ENCODE results near the gene ZNF320. TPM values are rescaled to one million over a fixed set of nuclear protein-coding genes. Genes with fewer than 3 reads are reported as not detected.
A peak's percentile ranks its signal among the peaks of the same experiment; 100 is the strongest.

Gene ZNF320
- total and polyA plus RNA-seq, 10 of the 15 experiments (the other 5 are each of a cell fraction or from before 2014, with no cell fraction given): 0.48 to 9.3 (median 1.3) TPM

DNA sequence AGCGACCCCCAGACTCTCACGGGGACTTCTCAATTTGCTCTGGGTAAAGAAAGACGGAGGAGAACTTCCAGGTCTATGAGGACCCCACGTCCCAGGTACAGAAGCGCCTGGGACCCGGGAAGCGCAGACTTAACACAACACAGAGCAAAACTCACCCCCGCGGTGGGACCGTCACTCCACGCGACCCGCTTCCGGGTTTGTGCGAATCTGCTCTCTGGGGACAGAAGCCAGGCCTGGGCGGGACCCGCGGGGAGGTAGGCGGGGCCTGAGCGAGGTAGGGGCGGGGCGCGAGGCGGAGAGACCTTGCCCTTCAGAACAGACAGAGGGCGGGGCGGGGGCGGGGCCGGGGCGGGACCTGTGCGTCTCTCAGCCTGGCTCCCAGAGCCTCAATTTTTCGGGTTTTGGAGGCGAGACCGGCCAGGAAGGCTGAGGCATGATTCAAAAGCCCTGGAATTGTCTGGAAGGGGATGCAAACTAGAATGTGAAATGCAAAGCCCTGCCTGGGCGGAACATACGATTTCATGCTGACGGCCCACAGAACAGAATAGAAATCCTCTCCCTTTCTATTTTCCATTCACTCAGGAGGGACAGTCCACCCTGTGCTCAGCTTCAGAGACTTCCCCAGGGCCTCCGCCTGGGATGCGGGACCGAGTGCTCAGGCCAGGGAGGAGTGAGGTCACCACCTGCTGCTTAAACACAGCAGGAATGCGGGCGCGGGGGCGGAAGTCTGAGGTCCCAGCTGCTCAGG lies 45.1 kb upstream of the ZNF320 start (continued):
- TF ChIP-seq FOXM1 (IDR thresholded peaks at IDR 0.05; ENCODE audit: low read depth, low read length): no peak
- TF ChIP-seq, protein P1, sequence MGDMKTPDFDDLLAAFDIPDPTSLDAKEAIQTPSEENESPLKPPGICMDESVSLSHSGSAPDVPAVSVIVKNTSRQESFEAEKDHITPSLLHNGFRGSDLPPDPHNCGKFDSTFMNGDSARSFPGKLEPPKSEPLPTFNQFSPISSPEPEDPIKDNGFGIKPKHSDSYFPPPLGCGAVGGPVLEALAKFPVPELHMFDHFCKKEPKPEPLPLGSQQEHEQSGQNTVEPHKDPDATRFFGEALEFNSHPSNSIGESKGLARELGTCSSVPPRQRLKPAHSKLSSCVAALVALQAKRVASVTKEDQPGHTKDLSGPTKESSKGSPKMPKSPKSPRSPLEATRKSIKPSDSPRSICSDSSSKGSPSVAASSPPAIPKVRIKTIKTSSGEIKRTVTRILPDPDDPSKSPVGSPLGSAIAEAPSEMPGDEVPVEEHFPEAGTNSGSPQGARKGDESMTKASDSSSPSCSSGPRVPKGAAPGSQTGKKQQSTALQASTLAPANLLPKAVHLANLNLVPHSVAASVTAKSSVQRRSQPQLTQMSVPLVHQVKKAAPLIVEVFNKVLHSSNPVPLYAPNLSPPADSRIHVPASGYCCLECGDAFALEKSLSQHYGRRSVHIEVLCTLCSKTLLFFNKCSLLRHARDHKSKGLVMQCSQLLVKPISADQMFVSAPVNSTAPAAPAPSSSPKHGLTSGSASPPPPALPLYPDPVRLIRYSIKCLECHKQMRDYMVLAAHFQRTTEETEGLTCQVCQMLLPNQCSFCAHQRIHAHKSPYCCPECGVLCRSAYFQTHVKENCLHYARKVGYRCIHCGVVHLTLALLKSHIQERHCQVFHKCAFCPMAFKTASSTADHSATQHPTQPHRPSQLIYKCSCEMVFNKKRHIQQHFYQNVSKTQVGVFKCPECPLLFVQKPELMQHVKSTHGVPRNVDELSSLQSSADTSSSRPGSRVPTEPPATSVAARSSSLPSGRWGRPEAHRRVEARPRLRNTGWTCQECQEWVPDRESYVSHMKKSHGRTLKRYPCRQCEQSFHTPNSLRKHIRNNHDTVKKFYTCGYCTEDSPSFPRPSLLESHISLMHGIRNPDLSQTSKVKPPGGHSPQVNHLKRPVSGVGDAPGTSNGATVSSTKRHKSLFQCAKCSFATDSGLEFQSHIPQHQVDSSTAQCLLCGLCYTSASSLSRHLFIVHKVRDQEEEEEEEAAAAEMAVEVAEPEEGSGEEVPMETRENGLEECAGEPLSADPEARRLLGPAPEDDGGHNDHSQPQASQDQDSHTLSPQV (IDR thresholded peaks at IDR 0.05): no peak
- no peak for TF ChIP-seq NFIC (IDR thresholded peaks at IDR 0.05; ENCODE audit: low read depth, low read length)
- TF ChIP-seq, protein P2, sequence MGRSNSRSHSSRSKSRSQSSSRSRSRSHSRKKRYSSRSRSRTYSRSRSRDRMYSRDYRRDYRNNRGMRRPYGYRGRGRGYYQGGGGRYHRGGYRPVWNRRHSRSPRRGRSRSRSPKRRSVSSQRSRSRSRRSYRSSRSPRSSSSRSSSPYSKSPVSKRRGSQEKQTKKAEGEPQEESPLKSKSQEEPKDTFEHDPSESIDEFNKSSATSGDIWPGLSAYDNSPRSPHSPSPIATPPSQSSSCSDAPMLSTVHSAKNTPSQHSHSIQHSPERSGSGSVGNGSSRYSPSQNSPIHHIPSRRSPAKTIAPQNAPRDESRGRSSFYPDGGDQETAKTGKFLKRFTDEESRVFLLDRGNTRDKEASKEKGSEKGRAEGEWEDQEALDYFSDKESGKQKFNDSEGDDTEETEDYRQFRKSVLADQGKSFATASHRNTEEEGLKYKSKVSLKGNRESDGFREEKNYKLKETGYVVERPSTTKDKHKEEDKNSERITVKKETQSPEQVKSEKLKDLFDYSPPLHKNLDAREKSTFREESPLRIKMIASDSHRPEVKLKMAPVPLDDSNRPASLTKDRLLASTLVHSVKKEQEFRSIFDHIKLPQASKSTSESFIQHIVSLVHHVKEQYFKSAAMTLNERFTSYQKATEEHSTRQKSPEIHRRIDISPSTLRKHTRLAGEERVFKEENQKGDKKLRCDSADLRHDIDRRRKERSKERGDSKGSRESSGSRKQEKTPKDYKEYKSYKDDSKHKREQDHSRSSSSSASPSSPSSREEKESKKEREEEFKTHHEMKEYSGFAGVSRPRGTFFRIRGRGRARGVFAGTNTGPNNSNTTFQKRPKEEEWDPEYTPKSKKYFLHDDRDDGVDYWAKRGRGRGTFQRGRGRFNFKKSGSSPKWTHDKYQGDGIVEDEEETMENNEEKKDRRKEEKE (IDR thresholded peaks at IDR 0.05): no peak
- no peak for TF ChIP-seq ZNF217 (IDR thresholded peaks at IDR 0.05)
- no peak for TF ChIP-seq CBX3 (IDR thresholded peaks at IDR 0.05; ENCODE audit: borderline replicate concordance, low read depth)
- TF ChIP-seq BACH1 (IDR thresholded peaks at IDR 0.05; ENCODE audit: borderline replicate concordance): no peak
- no peak for TF ChIP-seq MYC (IDR thresholded peaks at IDR 0.05; ENCODE audit: insufficient read depth, insufficient read length, insufficient replicate concordance, low read length, severe bottlenecking)
- TF ChIP-seq, protein P3, sequence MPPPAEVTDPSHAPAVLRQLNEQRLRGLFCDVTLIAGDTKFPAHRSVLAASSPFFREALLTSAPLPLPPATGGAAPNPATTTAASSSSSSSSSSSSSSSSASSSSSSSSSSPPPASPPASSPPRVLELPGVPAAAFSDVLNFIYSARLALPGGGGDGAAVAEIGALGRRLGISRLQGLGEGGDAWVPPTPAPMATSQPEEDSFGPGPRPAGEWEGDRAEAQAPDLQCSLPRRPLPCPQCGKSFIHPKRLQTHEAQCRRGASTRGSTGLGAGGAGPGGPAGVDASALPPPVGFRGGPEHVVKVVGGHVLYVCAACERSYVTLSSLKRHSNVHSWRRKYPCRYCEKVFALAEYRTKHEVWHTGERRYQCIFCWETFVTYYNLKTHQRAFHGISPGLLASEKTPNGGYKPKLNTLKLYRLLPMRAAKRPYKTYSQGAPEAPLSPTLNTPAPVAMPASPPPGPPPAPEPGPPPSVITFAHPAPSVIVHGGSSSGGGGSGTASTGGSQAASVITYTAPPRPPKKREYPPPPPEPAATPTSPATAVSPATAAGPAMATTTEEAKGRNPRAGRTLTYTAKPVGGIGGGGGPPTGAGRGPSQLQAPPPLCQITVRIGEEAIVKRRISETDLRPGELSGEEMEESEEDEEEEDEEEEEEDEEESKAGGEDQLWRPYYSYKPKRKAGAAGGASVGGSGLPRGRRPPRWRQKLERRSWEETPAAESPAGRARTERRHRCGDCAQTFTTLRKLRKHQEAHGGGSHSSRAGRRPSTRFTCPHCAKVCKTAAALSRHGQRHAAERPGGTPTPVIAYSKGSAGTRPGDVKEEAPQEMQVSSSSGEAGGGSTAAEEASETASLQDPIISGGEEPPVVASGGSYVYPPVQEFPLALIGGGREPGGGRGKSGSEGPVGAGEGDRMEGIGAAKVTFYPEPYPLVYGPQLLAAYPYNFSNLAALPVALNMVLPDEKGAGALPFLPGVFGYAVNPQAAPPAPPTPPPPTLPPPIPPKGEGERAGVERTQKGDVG (CRISPR knock-in tag; IDR thresholded peaks at IDR 0.05): no peak
- no peak for TF ChIP-seq KDM1A (IDR thresholded peaks at IDR 0.05; ENCODE audit: borderline replicate concordance)
- TF ChIP-seq BHLHE40 (IDR thresholded peaks at IDR 0.05; ENCODE audit: borderline replicate concordance in 1 of 2, low read depth in 2 of 2, low read length in 1 of 2): peak in 1 of 2 experiments; percentile 32; a peak in 1 of 4 replicates
- TF ChIP-seq RBBP5 (conservative IDR thresholded peaks at IDR 0.05): no peak
- TF ChIP-seq, protein P4, sequence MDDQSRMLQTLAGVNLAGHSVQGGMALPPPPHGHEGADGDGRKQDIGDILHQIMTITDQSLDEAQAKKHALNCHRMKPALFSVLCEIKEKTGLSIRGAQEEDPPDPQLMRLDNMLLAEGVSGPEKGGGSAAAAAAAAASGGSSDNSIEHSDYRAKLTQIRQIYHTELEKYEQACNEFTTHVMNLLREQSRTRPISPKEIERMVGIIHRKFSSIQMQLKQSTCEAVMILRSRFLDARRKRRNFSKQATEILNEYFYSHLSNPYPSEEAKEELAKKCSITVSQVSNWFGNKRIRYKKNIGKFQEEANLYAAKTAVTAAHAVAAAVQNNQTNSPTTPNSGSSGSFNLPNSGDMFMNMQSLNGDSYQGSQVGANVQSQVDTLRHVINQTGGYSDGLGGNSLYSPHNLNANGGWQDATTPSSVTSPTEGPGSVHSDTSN (IDR thresholded peaks at IDR 0.05; ENCODE audit: insufficient replicate concordance, low read depth, low read length): no peak
- no peak for TF ChIP-seq CHD4 (IDR thresholded peaks at IDR 0.05)
- TF ChIP-seq, protein P5, sequence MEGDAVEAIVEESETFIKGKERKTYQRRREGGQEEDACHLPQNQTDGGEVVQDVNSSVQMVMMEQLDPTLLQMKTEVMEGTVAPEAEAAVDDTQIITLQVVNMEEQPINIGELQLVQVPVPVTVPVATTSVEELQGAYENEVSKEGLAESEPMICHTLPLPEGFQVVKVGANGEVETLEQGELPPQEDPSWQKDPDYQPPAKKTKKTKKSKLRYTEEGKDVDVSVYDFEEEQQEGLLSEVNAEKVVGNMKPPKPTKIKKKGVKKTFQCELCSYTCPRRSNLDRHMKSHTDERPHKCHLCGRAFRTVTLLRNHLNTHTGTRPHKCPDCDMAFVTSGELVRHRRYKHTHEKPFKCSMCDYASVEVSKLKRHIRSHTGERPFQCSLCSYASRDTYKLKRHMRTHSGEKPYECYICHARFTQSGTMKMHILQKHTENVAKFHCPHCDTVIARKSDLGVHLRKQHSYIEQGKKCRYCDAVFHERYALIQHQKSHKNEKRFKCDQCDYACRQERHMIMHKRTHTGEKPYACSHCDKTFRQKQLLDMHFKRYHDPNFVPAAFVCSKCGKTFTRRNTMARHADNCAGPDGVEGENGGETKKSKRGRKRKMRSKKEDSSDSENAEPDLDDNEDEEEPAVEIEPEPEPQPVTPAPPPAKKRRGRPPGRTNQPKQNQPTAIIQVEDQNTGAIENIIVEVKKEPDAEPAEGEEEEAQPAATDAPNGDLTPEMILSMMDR (IDR thresholded peaks at IDR 0.05 in 2 of 3, conservative IDR thresholded peaks at IDR 0.05 in 1 of 3; ENCODE audit: control insufficient read depth in 2 of 3, extremely low read depth in 1 of 3, insufficient read depth in 1 of 3, low read depth in 3 of 3, low read length in 3 of 3): no peak

Data from GM12878 (cell line).